ENCODE results near the gene BPNT1.
"Not testable (repeated sequence)": the region's sequence is repeated elsewhere in the genome, so short reads cannot be mapped to it uniquely, and the experiment has no call there.

- not testable (repeated sequence) for TF ChIP-seq POLR2A (IDR thresholded peaks at IDR 0.05)
- TF ChIP-seq, protein P1, sequence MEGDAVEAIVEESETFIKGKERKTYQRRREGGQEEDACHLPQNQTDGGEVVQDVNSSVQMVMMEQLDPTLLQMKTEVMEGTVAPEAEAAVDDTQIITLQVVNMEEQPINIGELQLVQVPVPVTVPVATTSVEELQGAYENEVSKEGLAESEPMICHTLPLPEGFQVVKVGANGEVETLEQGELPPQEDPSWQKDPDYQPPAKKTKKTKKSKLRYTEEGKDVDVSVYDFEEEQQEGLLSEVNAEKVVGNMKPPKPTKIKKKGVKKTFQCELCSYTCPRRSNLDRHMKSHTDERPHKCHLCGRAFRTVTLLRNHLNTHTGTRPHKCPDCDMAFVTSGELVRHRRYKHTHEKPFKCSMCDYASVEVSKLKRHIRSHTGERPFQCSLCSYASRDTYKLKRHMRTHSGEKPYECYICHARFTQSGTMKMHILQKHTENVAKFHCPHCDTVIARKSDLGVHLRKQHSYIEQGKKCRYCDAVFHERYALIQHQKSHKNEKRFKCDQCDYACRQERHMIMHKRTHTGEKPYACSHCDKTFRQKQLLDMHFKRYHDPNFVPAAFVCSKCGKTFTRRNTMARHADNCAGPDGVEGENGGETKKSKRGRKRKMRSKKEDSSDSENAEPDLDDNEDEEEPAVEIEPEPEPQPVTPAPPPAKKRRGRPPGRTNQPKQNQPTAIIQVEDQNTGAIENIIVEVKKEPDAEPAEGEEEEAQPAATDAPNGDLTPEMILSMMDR (IDR thresholded peaks at IDR 0.05 in 4 of 5, conservative IDR thresholded peaks at IDR 0.05 in 1 of 5) = not testable (repeated sequence)
These were observed 20.9 kb upstream of the BPNT1 start for GRCh38 chr1:220110473-220110872.

Data from gastrocnemius medialis (tissue), 4 donors.